GM23248 (cell line): ENCODE results near the gene PA2G4. TPM values are rescaled to one million over a fixed set of nuclear protein-coding genes. Genes with fewer than 3 reads are reported as not detected.
A peak's percentile ranks its signal among the peaks of the same experiment; 100 is the strongest.

ENCODE experiments used
- DNase-seq: peaks from one replicate; pipeline ENCODE4 v3.0.0-alpha.2; 2015
- H2AFZ ChIP-seq: fragments of 200-600 bp; sonication (generic); 2 replicates; pipeline ENCODE4 v1.6.1; 2016; ENCODE audit warnings: antibody characterized with exemption
- H3F3A ChIP-seq: fragments of 200-600 bp; sonication (generic); 2 replicates; pipeline ENCODE4 v1.6.1; 2016; ENCODE audit warnings: mild to moderate bottlenecking, antibody characterized with exemption, mixed run types; ENCODE audit not compliant: insufficient read depth
- H3K27ac ChIP-seq: fragments of 200-600 bp; sonication (generic); 2 replicates; pipeline ENCODE4 v1.5.1; 2016; ENCODE audit warnings: mild to moderate bottlenecking
- H3K27me3 ChIP-seq: fragments of 200-600 bp; sonication (generic); replicated peaks from 2 replicates; pipeline ENCODE4 v1.6.1; 2016; ENCODE audit warnings: mild to moderate bottlenecking; ENCODE audit not compliant: insufficient read depth
- H3K36me3 ChIP-seq: fragments of 200-600 bp; sonication (generic); 2 replicates; pipeline ENCODE4 v1.6.1; 2016; ENCODE audit warnings: low read depth, mild to moderate bottlenecking
- H3K4me1 ChIP-seq: fragments of 200-600 bp; sonication (generic); 2 replicates; pipeline ENCODE4 v1.6.1; 2016; ENCODE audit warnings: mild to moderate bottlenecking; ENCODE audit not compliant: insufficient read depth
- H3K4me2 ChIP-seq: fragments of 200-600 bp; sonication (generic); one replicate; pipeline ENCODE4 v1.6.1; 2016; ENCODE audit warnings: mild to moderate bottlenecking; ENCODE audit not compliant: unreplicated experiment
- H3K4me3 ChIP-seq: fragments of 200-600 bp; sonication (generic); 2 replicates; pipeline ENCODE4 v1.5.1; 2016; ENCODE audit warnings: mild to moderate bottlenecking
- H3K79me2 ChIP-seq: fragments of 200-600 bp; sonication (generic); 2 replicates; pipeline ENCODE4 v1.6.1; 2016; ENCODE audit warnings: mild to moderate bottlenecking; ENCODE audit not compliant: insufficient read depth
- H3K9ac ChIP-seq: fragments of 200-600 bp; sonication (generic); 2 replicates; pipeline ENCODE4 v1.6.1; 2016; ENCODE audit warnings: mild to moderate bottlenecking
- H3K9me2 ChIP-seq: fragments of 200-600 bp; sonication (generic); 2 replicates; pipeline ENCODE4 v1.6.1; 2016; ENCODE audit warnings: mixed run types, mild to moderate bottlenecking, moderate library complexity; ENCODE audit not compliant: insufficient read depth
- H3K9me3 ChIP-seq: fragments of 200-600 bp; sonication (generic); one replicate; pipeline ENCODE4 v1.6.1; 2017; ENCODE audit warnings: low read depth
- H4K20me1 ChIP-seq: fragments of 200-600 bp; sonication (generic); 2 replicates; pipeline ENCODE4 v1.6.0; 2016; ENCODE audit not compliant: insufficient read depth
- EZH2 ChIP-seq: fragments of 200-600 bp; sonication (generic); IDR thresholded peaks from 2 replicates; pipeline ENCODE4 v1.6.1; 2018; ENCODE audit warnings: antibody characterized with exemption, mild to moderate bottlenecking; ENCODE audit not compliant: insufficient read depth, poor library complexity, severe bottlenecking
- EZH2phosphoT487 ChIP-seq: fragments of 200-600 bp; sonication (generic); IDR thresholded peaks from 2 replicates; pipeline ENCODE4 v1.6.1; 2018; ENCODE audit warnings: antibody characterized with exemption, moderate library complexity, mild to moderate bottlenecking, low read depth; ENCODE audit not compliant: insufficient read depth
- WGBS, 2 experiments: methylation state at CpG; one replicate each; pipeline ENCODE4 v1.1.6; 2015 to 2017; ENCODE audit warnings: low lambda C conversion rate in 2 of 2, low coverage in 1 of 2; ENCODE audit errors: missing lambda C conversion rate in 2 of 2; 5-methylcytosine and 5-hydroxymethylcytosine counted together
- in situ Hi-C: fragments of 300-500 bp; cut with MboI; formaldehyde crosslinking; loops from 2 replicates; pipeline ENCODE4 v1.15.0; 2020
- polyA plus RNA-seq: library from polyadenylated mRNA; unstranded; fragments of >200 nt; fragmentation: Nextera tagmentation; extraction: Ambion mirVana; gene quantifications from 2 replicates; pipeline ENCODE4 v1.2.1, GENCODE V29; 2016
- total RNA-seq: library from RNA; depleted of rRNA; stranded (reverse); fragments of >200 nt; shearing (Covaris generic); gene quantifications from 2 replicates; pipeline ENCODE4 v1.2.3, GENCODE V29; 2014

Gene PA2G4
- total and polyA plus RNA-seq, 2 experiments from 2014 or later = 120 to 152 TPM

- Histone ChIP-seq H3K27ac (peak overlapping the region; percentile 81), H3K4me1 (peaks cover 16% of the 10 kb centered on the region), H4K20me1 (no peaks in the 10 kb centered on the region), H3K4me3 (peak overlapping the region; percentile 78), H3F3A (peaks cover 13% of the 10 kb centered on the region), H3K9ac (peak overlapping the region; percentile 82), H2AFZ (peak overlapping the region; percentile 92), H3K4me2 (peak overlapping the region; percentile 87), H3K36me3 (no peaks in the 10 kb centered on the region), H3K9me2 (no peaks in the 10 kb centered on the region), H3K79me2 (peaks cover 20% of the 10 kb centered on the region), H3K27me3 (no peaks in the 10 kb centered on the region), H3K9me3 (no peaks in the 10 kb centered on the region)
- DNase-seq = peak; percentile 64
- TF ChIP-seq EZH2phosphoT487 (no peak), EZH2 (no peak)
- in situ Hi-C loops = no loop called here
- 7 to 11% methylated on average over 12 of the region's 12 CpGs for WGBS, 2 experiments
Observed at GRCh38 chr12:56151672-56152131, 47.3 kb downstream of the PA2G4 start.

DNA sequence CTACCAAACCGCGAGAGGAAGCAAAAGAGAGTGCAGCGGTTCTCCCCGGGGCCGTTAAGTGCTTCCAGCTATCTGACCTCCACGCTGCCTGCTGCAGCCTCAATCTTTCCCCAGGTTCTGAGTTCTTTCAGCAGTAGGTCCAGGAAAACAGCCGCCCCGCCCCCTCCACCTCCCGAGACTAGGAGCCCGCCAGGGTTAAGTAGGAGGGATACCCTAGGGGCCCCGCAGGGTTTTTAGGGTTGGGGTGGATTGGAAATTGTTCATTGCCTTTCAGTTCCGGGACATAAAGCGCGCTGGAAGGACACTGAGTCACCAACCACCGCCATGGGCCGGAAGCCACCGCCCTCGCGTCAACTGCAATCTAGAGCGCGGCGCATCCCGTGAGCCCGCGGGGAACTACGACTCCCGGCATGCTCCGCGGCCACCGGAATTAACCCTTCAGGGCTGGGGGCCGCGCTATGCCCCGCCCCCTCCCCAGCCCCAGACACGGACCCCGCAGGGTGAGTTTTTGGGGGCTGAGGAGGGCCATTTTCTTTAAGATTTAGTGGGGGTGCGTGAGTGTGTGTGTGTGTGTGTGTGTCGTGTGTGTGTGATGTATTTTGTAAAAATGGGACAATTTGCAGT is 47.9 kb downstream of the PA2G4 start, which contains the start of gene MYL6B:
Gene MYL6B (plus strand): TSS at position 456 of the 624 bp plus-strand sequence. CDS start 1,332 bp downstream, outside the sequence.
- peak within 1 kb of the TSS; percentile 87 for H3K4me2 ChIP-seq
- in situ Hi-C loops = no loop called here
- H3F3A ChIP-seq = peaks cover 16% of the 10 kb centered on the region; the same call in 1 of the 2 replicates
- no peak for TF ChIP-seq EZH2phosphoT487
- no peak for TF ChIP-seq EZH2
- peaks cover 20% of the 10 kb centered on the region for H3K79me2 ChIP-seq
- peaks cover 16% of the 10 kb centered on the region for H3K4me1 ChIP-seq
- H4K20me1 ChIP-seq = no peaks in the 10 kb centered on the region
- peak within 1 kb of the TSS; percentile 81 for H3K27ac ChIP-seq
- H3K9ac ChIP-seq = peak within 1 kb of the TSS; percentile 82
- H3K27me3 ChIP-seq = no peaks in the 10 kb centered on the region
- no peaks in the 10 kb centered on the region for H3K36me3 ChIP-seq
- H2AFZ ChIP-seq = peak within 1 kb of the TSS; percentile 92
- DNase-seq = peak; percentile 98
- H3K9me2 ChIP-seq = no peaks in the 10 kb centered on the region
- 1% methylated on average over 23 to 28 of the region's 37 CpGs for WGBS, 2 experiments
- H3K4me3 ChIP-seq = peak within 1 kb of the TSS; percentile 78
- H3K9me3 ChIP-seq = no peaks in the 10 kb centered on the region

GRCh38 chr12:56152756-56153677 is 48.7 kb downstream of the PA2G4 start:
- Histone ChIP-seq H3K4me1 (peaks cover 16% of the 10 kb centered on the region), H3K27ac (0 out of 2 replicates have a peak overlapping the region, but pooled peaks have one; percentile 81), H3F3A (peaks cover 17% of the 10 kb centered on the region; the same call in 1 of the 2 replicates), H3K4me2 (peak overlapping the region; percentile 87), H3K9ac (peak overlapping the region; percentile 82), H3K4me3 (peak overlapping the region; percentile 78), H3K9me2 (no peaks in the 10 kb centered on the region), H3K9me3 (no peaks in the 10 kb centered on the region), H3K79me2 (peaks cover 20% of the 10 kb centered on the region), H3K27me3 (no peaks in the 10 kb centered on the region), H3K36me3 (no peaks in the 10 kb centered on the region), H2AFZ (peak overlapping the region; percentile 92), H4K20me1 (no peaks in the 10 kb centered on the region)
- in situ Hi-C loops = no loop called here
- peak; percentile 30 for DNase-seq
- 1 to 3% methylated on average over 8 of the region's 8 CpGs for WGBS, 2 experiments
- no peak for TF ChIP-seq EZH2phosphoT487
- no peak for TF ChIP-seq EZH2

DNA sequence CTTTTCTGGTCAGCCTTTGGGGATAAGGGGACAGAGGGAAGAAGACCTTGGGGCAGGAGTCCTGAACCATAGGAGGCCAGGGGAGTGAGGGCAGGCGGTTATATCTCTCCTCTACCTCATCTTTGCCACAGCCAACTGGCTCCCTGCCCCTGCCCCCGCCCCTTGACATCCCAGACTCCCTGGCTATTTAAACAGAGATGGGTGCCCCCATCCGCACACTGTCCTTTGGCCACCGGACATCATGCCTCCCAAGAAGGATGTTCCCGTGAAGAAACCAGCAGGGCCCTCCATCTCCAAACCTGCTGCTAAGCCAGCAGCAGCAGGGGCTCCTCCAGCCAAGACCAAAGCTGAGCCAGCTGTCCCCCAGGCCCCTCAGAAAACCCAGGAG is 49.3 kb downstream of the PA2G4 start:
- no peak overlapping the region for H2AFZ ChIP-seq
- H3K79me2 ChIP-seq = peaks cover 25% of the 10 kb centered on the region
- no peaks in the 10 kb centered on the region for H4K20me1 ChIP-seq
- no peaks in the 10 kb centered on the region for H3K27me3 ChIP-seq
- no peak overlapping the region for H3K4me3 ChIP-seq
- TF ChIP-seq EZH2 = no peak
- TF ChIP-seq EZH2phosphoT487 = no peak
- WGBS, 2 experiments = 72 to 83% methylated on average over 5 of the region's 5 CpGs
- DNase-seq = no peak
- H3K4me2 ChIP-seq = no peak overlapping the region
- H3K9me2 ChIP-seq = no peaks in the 10 kb centered on the region
- no peaks in the 10 kb centered on the region for H3K36me3 ChIP-seq
- H3K9ac ChIP-seq = peak overlapping the region; percentile 82; the same call in 1 of the 2 replicates
- no peaks in the 10 kb centered on the region for H3K9me3 ChIP-seq
- H3F3A ChIP-seq = peaks cover 20% of the 10 kb centered on the region
- in situ Hi-C loops = no loop called here
- peaks cover 16% of the 10 kb centered on the region for H3K4me1 ChIP-seq
- H3K27ac ChIP-seq = no peak overlapping the region
